IPS DF 19.7 (cell line): Measurements from ENCODE around the gene POLE.

Experiments
- DNase-seq: peaks from one replicate; pipeline ENCODE4 v3.0.0-alpha.2; 2013; ENCODE audit warnings: low read depth, low spot score

Gene POLE, protein sequence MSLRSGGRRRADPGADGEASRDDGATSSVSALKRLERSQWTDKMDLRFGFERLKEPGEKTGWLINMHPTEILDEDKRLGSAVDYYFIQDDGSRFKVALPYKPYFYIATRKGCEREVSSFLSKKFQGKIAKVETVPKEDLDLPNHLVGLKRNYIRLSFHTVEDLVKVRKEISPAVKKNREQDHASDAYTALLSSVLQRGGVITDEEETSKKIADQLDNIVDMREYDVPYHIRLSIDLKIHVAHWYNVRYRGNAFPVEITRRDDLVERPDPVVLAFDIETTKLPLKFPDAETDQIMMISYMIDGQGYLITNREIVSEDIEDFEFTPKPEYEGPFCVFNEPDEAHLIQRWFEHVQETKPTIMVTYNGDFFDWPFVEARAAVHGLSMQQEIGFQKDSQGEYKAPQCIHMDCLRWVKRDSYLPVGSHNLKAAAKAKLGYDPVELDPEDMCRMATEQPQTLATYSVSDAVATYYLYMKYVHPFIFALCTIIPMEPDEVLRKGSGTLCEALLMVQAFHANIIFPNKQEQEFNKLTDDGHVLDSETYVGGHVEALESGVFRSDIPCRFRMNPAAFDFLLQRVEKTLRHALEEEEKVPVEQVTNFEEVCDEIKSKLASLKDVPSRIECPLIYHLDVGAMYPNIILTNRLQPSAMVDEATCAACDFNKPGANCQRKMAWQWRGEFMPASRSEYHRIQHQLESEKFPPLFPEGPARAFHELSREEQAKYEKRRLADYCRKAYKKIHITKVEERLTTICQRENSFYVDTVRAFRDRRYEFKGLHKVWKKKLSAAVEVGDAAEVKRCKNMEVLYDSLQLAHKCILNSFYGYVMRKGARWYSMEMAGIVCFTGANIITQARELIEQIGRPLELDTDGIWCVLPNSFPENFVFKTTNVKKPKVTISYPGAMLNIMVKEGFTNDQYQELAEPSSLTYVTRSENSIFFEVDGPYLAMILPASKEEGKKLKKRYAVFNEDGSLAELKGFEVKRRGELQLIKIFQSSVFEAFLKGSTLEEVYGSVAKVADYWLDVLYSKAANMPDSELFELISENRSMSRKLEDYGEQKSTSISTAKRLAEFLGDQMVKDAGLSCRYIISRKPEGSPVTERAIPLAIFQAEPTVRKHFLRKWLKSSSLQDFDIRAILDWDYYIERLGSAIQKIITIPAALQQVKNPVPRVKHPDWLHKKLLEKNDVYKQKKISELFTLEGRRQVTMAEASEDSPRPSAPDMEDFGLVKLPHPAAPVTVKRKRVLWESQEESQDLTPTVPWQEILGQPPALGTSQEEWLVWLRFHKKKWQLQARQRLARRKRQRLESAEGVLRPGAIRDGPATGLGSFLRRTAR (N-terminal part only)

DNA sequence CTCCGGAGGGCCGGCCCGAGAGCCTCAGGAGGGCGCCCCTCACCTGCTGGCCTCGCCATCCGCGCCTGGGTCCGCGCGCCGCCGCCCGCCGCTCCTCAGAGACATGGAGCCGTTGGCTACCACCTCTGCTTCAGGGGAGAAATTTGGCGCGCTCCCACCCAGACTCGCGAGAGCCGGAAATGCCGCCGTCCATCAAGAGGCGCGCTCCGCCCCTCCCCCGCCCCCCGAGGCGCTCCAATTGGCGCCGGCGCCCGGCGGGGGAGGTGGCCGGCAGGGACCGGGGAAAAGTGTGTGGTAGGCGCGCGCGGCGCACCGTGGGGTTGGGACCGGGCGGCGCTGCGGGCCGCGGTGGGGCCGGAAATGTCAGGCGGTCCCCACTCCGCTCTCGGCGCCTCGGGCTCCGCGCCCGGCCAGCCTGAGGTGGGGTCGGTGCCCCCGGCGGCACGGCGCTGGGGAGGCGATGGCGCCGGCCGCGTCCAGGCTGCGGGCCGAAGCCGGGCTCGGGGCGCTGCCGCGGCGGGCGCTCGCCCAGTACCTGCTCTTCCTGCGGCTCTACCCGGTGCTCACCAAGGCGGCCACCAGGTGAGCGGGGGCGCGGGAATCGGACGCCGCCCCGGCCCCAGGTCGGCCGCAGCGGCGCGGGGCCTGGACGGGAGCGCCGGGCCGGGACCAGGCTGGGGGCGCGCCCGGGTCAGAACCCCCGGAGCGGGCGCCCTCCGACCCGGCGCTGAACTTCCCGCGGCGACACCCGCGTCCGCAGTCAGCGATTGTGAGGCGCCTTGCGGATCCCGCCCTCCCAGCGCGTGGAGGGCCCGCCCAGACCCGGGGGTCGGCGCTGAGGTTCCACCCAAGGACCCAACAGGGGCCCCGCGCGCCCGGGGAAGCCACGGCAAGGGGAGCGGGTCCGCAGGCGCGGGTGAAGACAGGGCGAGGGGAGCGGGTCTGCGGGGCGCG, at the start of gene POLE, which contains the start of gene PXMP2:
Gene POLE, minus strand, starts transcription at position 132 of the 954 bp plus-strand sequence. Its CDS starts 27 bp downstream, at position 105.
Gene PXMP2, plus strand, starts transcription at position 377 of the 954 bp plus-strand sequence. Its CDS starts 84 bp downstream, at position 461.
- peak; percentile 70 for DNase-seq

DNA sequence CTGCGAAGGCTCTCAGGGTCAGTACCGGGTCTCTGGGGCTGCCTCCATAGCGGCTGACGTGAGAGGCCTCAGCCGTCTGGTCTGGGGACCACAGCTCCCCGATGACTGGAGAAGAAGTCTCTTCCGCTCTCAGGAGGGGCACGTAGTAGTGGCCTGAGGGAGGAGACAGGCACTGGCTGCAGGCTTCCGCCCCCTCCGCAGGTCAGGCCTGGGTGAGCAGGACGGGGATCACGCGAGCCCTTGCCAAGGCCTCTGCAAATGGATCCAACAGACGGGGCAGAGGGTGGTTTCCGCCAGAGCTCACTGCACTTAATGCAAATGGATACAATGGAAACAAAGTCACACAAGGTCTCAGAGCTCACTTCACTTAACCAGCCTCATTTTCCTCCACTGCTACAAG, 49.8 kb upstream of the POLE start:
- DNase-seq = no peak

DNA sequence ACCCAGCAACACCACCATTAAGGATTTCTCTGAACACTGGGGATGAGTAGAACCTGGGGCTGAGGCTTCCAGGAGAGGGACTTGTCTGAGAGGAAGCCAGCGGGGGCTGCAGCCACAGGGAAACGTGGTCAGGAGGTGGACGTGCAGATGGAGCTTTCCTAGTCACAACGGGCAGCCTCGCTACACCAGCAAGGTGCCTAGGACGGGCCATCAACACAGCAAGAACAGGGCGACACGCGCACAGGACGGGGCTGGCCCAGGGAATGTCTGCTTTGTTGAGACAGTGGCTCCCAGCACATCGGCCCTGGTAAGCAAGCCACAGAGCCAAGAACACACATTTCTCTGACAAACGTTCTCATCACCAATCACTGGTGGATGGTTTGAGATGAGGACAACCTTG, 49.2 kb upstream of the POLE start:
- DNase-seq = no peak

DNA sequence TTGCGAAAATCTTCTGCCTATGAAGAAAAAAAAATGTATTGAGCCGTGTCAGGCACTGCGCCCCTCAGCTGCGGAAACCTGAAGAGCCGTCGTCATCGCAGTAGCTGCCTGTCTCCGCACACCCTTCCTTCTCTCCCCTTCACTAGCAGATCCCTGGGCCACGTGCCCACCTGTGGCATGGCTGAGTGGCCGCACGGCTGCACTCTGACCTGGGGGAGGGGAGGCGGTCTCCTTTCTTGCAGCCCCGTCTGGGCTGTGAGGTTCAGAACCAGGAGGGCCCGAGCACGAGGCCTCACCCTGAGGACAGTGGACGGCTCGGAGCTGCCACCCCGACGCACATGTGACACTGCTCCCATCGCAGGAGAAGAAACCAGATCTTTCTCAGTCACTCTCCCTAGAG, 48.4 kb upstream of the POLE start:
- DNase-seq = no peak

DNA sequence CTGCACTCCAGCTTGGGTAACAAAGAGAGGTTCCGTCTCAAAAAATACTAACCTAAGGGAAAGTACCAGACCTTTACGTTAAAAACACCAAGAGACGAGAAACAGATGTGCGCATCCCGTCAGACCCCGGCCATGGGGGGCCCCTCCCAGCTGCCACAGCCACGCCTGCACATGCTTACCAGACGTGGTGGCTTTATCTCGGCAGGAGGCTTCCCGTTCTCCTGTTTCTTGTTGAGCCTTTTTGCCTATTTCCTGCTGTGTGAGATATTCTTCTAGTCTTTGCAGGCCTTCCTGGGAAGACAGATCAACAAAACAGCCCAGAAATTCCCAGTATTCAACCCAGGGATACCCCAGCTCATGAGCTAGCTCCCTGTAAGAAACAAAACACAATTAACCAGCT, 47.1 kb upstream of the POLE start:
- DNase-seq = no peak

DNA sequence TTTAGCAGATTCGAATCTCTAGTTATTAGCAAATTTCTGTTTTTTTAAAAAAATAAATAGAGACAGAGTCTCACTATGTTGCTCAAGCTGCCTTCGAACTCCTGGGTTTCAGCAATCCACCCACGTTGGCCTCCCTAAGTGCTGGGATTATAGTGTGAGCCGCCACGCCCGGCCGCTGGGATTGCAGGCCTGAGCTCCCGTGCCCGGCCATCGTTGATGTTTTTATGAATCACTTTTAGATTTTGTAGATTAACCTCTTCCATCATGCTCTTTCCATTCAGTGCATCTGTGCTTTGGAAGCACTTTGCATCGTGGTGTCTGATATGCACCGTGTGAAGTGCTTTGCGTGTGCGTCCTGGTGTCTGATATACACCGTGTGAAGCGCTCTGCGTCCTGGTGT, 44.4 kb upstream of the POLE start:
- DNase-seq = no peak

DNA sequence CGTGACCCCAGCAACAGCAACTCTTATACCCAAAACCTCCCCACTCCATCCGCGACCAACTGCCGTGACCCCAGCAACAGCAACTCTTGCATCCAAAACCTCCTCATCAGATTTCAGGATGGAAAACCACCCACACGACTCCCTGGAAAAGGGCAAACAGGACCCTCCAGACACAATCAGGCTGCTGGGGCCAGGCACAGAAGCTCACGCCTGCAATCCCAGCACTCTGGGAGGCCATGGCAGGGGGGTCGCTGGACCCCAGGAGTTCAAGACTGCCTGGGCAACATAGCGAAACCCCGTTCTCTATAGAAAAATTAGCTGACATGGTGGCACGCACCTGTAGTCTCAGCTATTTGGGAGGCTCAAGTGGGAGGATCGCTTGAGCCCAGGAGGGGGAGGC, 43.2 kb upstream of the POLE start:
- DNase-seq = no peak

DNA sequence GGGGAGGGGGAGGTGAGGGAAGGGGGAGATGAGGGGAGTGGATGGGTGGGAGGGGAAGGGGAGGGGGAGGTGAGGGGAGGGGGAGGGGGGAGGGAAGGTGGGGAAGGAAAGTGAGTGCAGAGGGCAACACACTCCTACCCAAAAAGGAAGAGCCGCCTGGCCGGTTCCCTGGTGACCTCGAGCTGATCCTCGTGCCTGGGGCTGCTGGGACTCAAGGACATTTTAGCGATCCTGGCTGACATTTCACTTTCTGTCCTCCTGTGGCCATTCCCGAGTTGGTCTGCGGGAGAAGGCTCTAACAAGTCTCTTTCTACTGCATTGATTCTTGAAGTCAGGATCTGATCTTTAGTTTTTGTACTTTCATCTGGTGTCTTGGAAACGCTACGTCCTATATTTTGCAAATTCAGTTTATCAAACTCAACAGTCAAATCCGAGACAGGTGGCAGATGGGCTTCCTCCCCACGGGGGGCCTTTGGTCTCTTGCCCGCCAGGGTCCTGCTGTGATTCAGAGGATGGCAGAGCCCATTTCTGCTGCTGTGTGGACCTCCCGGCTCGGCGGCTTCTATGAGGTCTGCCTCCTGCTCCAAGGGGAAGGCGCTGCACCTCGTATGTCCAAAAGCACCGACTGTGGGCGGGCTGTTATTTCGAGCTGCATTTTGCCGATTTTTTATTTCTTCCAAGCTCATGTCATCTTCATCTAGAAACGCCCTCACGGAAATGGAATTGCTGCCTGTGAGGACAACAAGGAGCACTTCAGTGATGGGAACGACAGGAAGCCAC, 42.6 kb upstream of the POLE start:
- no peak for DNase-seq

DNA sequence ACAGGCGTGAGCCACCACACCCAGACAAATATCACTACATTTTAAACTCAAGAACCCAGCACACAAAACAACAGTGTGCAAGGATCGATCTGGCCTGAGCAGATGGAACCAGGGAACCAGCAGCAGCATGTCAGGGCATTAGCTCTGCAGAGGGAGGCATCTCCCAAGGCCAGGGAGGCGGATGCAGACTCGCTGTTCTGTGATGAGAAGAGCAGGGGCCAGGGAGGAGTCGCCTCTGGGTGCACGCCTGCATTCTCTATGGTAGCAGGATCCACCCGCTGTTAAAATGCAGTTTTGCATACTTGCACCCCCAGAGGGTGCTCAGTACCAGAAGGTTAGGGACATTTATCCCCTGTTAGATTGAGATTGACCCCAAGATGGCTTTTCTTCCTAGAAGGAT, 41.4 kb upstream of the POLE start:
- DNase-seq = no peak

DNA sequence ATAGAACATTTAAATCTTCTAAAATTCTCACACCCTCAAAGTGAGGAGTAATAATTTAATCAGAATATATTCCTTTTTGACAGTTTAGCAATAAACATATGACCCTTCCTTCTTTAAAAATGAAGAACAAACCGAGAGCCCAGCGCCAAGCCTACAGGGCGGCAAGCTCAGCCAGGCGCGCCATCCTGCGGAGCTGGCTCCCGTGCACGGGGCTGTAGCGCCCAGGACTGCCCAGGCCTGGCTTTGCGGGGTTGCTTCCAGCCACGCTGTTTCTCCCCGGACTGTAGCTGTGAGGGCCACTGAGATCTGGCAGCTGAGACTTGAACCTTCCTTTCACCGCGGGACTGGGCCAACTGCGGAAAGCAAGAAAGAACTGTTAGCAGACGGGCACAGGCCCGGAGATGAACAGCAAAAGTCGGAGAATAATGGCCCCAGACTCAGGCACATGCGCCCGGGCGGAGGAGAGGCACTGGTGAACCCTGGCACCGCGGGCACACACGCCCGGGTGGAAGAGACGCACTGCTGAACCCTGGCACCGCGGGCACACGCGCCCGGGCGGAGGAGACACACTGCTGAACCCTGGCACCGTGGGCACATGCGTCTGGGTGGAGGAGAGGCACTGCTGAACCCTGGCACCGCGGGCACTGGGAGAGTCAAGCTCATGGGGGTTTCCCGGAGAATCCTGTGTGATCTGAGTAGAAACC, 40.1 kb upstream of the POLE start:
- DNase-seq = no peak

DNA sequence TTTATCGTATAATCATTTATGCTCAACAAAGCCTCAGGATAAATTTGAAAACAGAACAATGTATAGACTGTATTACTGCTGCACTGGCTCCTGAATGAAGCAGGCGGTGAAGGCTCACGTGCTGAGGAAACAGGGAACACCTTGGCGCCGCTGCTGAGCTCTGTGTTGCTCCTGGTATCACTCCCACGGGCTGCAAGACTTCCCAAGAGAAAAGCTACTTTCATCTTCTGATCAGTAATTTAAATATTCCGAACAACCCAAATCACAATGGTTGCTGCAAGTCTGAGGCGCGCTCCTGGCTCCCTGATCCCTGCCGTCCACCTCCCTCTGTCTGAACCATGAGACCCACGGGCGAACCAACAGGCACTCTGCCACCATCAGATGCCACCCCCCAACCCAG, 39.2 kb upstream of the POLE start:
- no peak for DNase-seq

DNA sequence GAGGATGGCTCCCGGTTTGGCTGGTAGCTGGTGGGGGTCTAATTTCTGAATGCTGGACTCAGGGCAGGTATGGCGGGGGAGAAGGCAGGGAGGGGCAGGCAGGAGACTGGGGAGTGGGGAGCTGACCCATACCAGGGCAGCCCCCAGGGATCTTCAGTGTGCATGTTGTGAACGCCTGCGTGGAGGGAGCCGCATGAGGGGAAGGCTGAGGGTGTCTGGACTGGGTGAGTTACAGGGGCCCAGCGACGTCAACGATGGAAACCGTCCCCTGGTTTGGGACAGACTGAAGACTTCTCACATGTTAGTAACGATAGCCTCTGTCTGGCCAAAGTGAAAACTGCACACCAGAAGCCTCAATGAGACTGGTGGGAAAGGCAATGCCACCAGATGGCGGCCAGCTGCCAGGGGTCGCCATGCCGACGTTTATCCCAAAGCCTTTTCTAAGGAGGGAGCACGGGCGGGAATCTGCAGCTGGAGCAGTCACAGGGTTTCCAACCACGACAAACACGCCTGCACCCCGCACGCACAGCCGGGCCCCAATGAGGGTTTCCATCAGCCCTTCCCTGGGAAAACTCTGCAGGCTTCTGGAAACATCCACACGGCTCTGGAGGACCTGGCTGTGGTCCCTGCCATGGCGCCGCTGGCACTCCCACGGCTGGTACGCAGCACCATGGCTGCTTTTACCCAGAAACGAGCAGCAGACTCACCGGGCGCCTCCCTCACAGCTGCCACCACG, 37.5 kb upstream of the POLE start:
- no peak for DNase-seq

DNA sequence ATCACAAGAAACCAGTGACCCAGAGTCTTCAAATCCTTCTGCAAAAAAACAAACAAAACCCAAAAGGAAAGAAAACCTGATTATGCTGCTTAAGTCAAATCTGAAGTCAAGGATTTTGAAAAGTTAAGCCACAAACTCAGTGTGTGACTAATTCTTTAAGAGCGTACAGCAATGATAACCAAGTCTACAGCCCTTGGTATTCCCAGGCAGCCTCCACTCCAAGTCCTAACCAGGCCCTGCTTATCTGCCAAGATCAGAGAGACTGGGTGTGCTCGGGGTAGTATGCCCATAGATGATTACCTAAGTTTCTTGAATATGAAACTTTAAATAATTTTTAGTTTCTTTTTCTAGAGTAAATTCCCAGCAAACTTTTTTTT, 36.6 kb upstream of the POLE start:
- DNase-seq = no peak

DNA sequence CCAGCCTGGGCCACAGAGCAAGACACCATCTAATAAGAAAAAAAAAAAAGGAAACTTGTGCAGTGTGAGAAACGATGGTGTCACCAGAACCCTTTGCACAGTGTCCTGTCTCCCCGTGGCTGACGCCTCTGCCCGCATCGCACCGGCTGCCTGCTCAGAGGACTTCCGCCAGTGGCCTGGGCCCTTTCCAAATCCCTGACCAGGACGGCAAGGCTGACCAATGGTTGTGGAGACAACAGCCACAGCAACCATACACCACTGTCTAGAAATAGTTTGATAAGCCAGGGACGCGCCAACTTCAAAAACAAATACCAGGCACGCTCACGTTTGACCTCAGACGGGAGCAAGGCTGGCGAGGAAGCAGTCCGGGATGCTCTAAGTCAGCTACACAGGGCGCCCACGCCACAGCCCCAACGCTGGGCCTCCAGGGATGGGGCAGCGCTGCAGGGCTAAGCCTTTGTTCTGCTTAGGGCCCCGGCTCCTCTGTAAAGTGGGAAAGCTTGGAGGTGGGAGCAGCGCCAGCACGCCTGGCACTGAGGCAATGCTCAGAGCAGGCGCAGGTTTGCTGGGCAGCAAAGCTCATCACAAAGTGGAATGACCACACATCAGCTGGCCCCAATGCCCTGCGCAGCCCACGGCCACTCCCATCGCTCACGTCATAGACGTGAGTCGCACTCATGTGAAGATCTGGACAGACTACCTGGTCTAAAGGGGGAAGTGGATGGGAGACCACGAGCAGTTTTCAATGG, 36.0 kb upstream of the POLE start:
- DNase-seq = no peak

DNA sequence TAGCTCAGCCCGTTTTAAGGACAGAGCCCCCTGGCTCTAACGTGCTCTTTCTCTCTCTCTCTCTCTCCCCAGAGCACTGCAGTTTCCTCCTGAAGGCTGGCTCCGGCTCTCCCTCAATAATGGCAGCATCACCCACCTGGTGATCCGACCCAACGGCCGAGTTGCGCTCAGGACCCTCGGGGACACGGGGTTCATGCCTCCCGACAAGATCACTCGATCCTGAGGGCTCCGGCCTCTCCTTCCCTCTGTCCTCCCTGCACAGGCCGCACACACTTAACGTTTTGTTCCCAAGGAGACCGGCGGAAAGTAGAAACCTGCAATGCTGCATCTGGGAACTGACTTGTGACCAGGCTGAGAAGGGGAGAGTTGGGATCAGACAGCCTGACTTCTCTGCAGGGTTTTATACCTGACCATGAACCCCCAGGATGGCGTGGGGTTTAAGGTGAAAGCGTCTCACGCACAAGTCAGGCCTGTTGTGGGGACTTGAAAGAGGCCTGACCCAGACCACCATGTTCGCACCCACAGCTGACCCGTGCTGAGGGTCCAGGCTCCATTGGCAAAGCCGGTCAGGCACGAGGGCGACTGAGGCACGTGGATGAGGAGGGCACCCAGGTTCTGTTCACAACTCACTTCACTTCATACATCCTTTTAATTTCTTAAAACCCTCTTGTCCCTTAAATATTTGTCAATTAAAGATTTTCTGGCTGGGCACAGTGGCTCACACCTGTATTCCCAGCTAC, 33.6 kb upstream of the POLE start:
- DNase-seq = no peak

DNA sequence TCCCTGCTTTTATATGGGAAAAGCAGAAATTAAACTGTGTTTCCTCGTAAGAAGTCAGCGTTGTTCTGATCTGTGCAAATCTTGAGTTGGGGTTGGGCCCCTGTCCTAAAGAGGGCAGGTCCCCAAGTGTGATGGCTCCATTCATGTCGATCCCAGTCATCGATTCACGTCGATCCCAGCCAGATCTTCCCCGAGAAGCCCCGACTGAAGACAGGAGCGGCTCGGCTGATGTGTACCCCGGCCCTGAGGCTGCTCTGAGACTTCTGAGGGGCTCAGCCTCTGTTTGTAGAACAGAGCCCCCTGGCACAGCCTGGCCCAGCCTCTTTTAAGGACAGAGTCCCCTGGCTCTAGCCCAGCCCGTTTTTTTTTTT, 32.8 kb upstream of the POLE start:
- DNase-seq = no peak
